K562 (cell line): Measurements from ENCODE around the gene LTA. TPM values are rescaled to one million over a fixed set of nuclear protein-coding genes. Genes with fewer than 3 reads are reported as not detected.

Experiments used
- ARNT ChIP-seq, 2 experiments: fragments of 450-650 bp; IDR thresholded peaks; 2 replicates each; pipeline ENCODE4 v1.6.1; 2016; ENCODE audit warnings: mild to moderate bottlenecking in 1 of 2
- BDP1 ChIP-seq: IDR thresholded peaks from 3 replicates; pipeline ENCODE4 v1.6.1; 2011; ENCODE audit not compliant: insufficient read length, insufficient read depth
- GABPB1 ChIP-seq: sonication (generic); formaldehyde crosslinking; IDR thresholded peaks from 2 replicates; pipeline ENCODE4 v1.8.0; 2022; ENCODE audit warnings: mild to moderate bottlenecking, missing genetic modification reagents
- HNRNPLL ChIP-seq: fragments of 200-400 bp; formaldehyde crosslinking; IDR thresholded peaks from 2 replicates; pipeline ENCODE4 v1.6.1; 2017; ENCODE audit warnings: low read length, low read depth, mild to moderate bottlenecking; ENCODE audit not compliant: poor library complexity, severe bottlenecking
- MCM2 ChIP-seq: fragments of 450-650 bp; IDR thresholded peaks from 2 replicates; pipeline ENCODE4 v1.6.1; 2017; ENCODE audit warnings: low read depth, mild to moderate bottlenecking
- POLR2AphosphoS5 ChIP-seq: IDR thresholded peaks from 2 replicates; pipeline ENCODE4 v1.6.1; 2011; ENCODE audit warnings: mild to moderate bottlenecking, low read depth, low read length, moderate library complexity; ENCODE audit not compliant: control insufficient read depth, insufficient read depth
- REST ChIP-seq, 2 experiments: fragments of 450-650 bp; formaldehyde crosslinking in 1 of 2; IDR thresholded peaks; 2 replicates each; pipeline versions ENCODE4 v1.4.0 to v1.6.1; 2014 to 2020; ENCODE audit warnings: mild to moderate bottlenecking in 2 of 2, borderline replicate concordance in 1 of 2, low read depth in 1 of 2
- SMAD2 ChIP-seq: fragments of 150-350 bp; IDR thresholded peaks from 2 replicates; pipeline ENCODE4 v1.6.1; 2014; ENCODE audit warnings: low read depth, mild to moderate bottlenecking, low read length
- TAF7 ChIP-seq: fragments of 450-650 bp; IDR thresholded peaks from 2 replicates; pipeline ENCODE4 v1.6.1; 2016; ENCODE audit warnings: missing genetic modification characterization, missing compliant biosample characterization
- ZNF395 ChIP-seq: fragments of 200-800 bp; sonication (Bioruptor generic); IDR thresholded peaks from 2 replicates; pipeline ENCODE4 v1.6.1; 2017; ENCODE audit warnings: missing genetic modification characterization, missing compliant biosample characterization
- ZNF766 ChIP-seq: fragments of 200-800 bp; sonication (Bioruptor generic); conservative IDR thresholded peaks from 2 replicates; pipeline ENCODE4 v1.6.1; 2016; ENCODE audit warnings: missing genetic modification characterization, missing compliant biosample characterization
- ZNF77 ChIP-seq: fragments of 250-450 bp; sonication (Bioruptor Pico); IDR thresholded peaks from 2 replicates; pipeline ENCODE4 v1.5.0; 2020
- polyA plus RNA-seq, 8 experiments: library from polyadenylated mRNA; depleted of rRNA in 4 of 8; stranded (reverse) in 5 of 8; unstranded in 3 of 8; fragments of >200 nt; fragmentation: Nextera tagmentation in 2 of 8; fragmentation: Illumina TruSeq in 1 of 8; extraction: Ambion mirVana in 2 of 8; extraction: Trizol in 1 of 8; gene quantifications; 2 replicates each; pipeline versions ENCODE4 v1.2.1 to v1.2.3, GENCODE V29; 2011 to 2014; ENCODE audit warnings: inconsistent platforms in 1 of 8, missing spikeins in 1 of 8
- total RNA-seq, 7 experiments: library from RNA; depleted of rRNA in 6 of 7; stranded (reverse); fragments of >200 nt in 6 of 7; fragmentation: Illumina TruSeq in 2 of 7; extraction: Trizol in 2 of 7; gene quantifications; 2 replicates each; pipeline versions ENCODE4 v1.2.1 to v1.2.3, GENCODE V29; 2011 to 2021; ENCODE audit warnings: low replicate concordance in 1 of 7
- TF ChIP-seq, protein P1 (sequence below): sonication (generic); formaldehyde crosslinking; IDR thresholded peaks from 2 replicates; pipeline ENCODE4 v1.8.0; 2023; ENCODE audit warnings: missing genetic modification reagents, mild to moderate bottlenecking, borderline replicate concordance

LTA gene
- total and polyA plus RNA-seq, 9 of the 15 experiments (the other 6 are each of a cell fraction or from before 2014, with no cell fraction given) = 0.80 TPM; not detected in 8

- TF ChIP-seq, protein P1, sequence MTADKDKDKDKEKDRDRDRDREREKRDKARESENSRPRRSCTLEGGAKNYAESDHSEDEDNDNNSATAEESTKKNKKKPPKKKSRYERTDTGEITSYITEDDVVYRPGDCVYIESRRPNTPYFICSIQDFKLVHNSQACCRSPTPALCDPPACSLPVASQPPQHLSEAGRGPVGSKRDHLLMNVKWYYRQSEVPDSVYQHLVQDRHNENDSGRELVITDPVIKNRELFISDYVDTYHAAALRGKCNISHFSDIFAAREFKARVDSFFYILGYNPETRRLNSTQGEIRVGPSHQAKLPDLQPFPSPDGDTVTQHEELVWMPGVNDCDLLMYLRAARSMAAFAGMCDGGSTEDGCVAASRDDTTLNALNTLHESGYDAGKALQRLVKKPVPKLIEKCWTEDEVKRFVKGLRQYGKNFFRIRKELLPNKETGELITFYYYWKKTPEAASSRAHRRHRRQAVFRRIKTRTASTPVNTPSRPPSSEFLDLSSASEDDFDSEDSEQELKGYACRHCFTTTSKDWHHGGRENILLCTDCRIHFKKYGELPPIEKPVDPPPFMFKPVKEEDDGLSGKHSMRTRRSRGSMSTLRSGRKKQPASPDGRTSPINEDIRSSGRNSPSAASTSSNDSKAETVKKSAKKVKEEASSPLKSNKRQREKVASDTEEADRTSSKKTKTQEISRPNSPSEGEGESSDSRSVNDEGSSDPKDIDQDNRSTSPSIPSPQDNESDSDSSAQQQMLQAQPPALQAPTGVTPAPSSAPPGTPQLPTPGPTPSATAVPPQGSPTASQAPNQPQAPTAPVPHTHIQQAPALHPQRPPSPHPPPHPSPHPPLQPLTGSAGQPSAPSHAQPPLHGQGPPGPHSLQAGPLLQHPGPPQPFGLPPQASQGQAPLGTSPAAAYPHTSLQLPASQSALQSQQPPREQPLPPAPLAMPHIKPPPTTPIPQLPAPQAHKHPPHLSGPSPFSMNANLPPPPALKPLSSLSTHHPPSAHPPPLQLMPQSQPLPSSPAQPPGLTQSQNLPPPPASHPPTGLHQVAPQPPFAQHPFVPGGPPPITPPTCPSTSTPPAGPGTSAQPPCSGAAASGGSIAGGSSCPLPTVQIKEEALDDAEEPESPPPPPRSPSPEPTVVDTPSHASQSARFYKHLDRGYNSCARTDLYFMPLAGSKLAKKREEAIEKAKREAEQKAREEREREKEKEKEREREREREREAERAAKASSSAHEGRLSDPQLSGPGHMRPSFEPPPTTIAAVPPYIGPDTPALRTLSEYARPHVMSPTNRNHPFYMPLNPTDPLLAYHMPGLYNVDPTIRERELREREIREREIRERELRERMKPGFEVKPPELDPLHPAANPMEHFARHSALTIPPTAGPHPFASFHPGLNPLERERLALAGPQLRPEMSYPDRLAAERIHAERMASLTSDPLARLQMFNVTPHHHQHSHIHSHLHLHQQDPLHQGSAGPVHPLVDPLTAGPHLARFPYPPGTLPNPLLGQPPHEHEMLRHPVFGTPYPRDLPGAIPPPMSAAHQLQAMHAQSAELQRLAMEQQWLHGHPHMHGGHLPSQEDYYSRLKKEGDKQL (CRISPR knock-in tag) = no peak
- no peak for TF ChIP-seq MCM2
- TF ChIP-seq HNRNPLL = no peak
- no peak for TF ChIP-seq SMAD2
- no peak for TF ChIP-seq ZNF766 (CRISPR knock-in tag)
- no peak for TF ChIP-seq BDP1
- TF ChIP-seq ARNT (IDR thresholded peaks at IDR 0.05) = peak in 1 of 2 experiments; percentile 56; a peak in 3 of 4 replicates
- no peak for TF ChIP-seq TAF7 (tag)
- no peak for TF ChIP-seq ZNF77 (CRISPR knock-in tag)
- no peak for TF ChIP-seq POLR2AphosphoS5
- TF ChIP-seq REST (IDR thresholded peaks at IDR 0.05; ENCODE audit: borderline replicate concordance) = no peak
- no peak for TF ChIP-seq REST (CRISPR knock-in tag; IDR thresholded peaks at IDR 0.05; ENCODE audit: low read depth)
- TF ChIP-seq ZNF395 (CRISPR knock-in tag) = no peak
- no peak for TF ChIP-seq GABPB1 (CRISPR knock-in tag)
These were observed 49.3 kb downstream of the LTA start (continued) for GRCh38 chr6:31621320-31621939.
